OCI-LY7 (cell line): Measurements from ENCODE around the gene UBA6. TPM values are rescaled to one million over a fixed set of nuclear protein-coding genes. Genes with fewer than 3 reads are reported as not detected.
"Not testable (repeated sequence)": the region's sequence is repeated elsewhere in the genome, so short reads cannot be mapped to it uniquely, and the experiment has no call there.

Experiments used
- BruUV-seq: library from RNA; stranded (reverse); fragments of 400-500 nt; replicated peaks from 2 replicates; lab custom pipeline; 2021; lab: Mats Ljungman, UMichigan
- CTCF ChIA-PET: fragments of 300-600 bp; sonication (Branson Sonifier 250); formaldehyde crosslinking; loops from one replicate; lab custom pipeline; 2022; ENCODE audit warnings: antibody characterized with exemption; ENCODE audit not compliant: unreplicated experiment; lab: Charles Lee
- POLR2A ChIA-PET: fragments of 300-600 bp; sonication (Branson Sonifier 250); formaldehyde crosslinking; loops from one replicate; lab custom pipeline; 2022; ENCODE audit warnings: antibody characterized with exemption; lab: Charles Lee
- DNase-seq: peaks from one replicate; pipeline ENCODE4 v3.0.0-alpha.2; 2015; ENCODE audit warnings: low spot score
- H2AFZ ChIP-seq: fragments of 200-600 bp; sonication (generic), shearing (Covaris generic); 2 replicates; pipeline ENCODE4 v1.6.1; 2014; ENCODE audit warnings: mild to moderate bottlenecking, antibody characterized with exemption, low read length, moderate library complexity
- H3K27ac ChIP-seq: fragments of 200-600 bp; sonication (generic); 2 replicates; pipeline ENCODE4 v1.5.1; 2014; ENCODE audit warnings: mixed run types, low read depth, mild to moderate bottlenecking, moderate library complexity, low read length, inconsistent platforms; ENCODE audit not compliant: poor library complexity, severe bottlenecking
- H3K36me3 ChIP-seq: fragments of 200-600 bp; sonication (generic); 2 replicates; pipeline ENCODE4 v1.6.1; 2014; ENCODE audit warnings: mild to moderate bottlenecking, antibody characterized with exemption, low read length, moderate library complexity, mixed read lengths; ENCODE audit not compliant: insufficient read depth
- H3K4me1 ChIP-seq: fragments of 200-600 bp; sonication (generic); 2 replicates; pipeline ENCODE4 v1.5.1; 2014; ENCODE audit warnings: mild to moderate bottlenecking, low read length; ENCODE audit not compliant: insufficient read depth, poor library complexity, severe bottlenecking
- H3K4me2 ChIP-seq: fragments of 200-600 bp; sonication (generic); 2 replicates; pipeline ENCODE4 v1.6.1; 2014; ENCODE audit warnings: mild to moderate bottlenecking, low read length
- H3K4me3 ChIP-seq: fragments of 200-600 bp; sonication (generic); 2 replicates; pipeline ENCODE4 v1.5.1; 2014; ENCODE audit warnings: mild to moderate bottlenecking, low read depth, low read length; ENCODE audit not compliant: poor library complexity, severe bottlenecking
- H3K79me2 ChIP-seq: fragments of 200-600 bp; sonication (generic); 2 replicates; pipeline ENCODE4 v1.6.1; 2016; ENCODE audit warnings: low read depth, mild to moderate bottlenecking, low read length, moderate library complexity, mixed read lengths; ENCODE audit not compliant: insufficient read depth
- H3K9me2 ChIP-seq: fragments of 200-600 bp; sonication (generic); 2 replicates; pipeline ENCODE4 v1.6.1; 2016; ENCODE audit warnings: mild to moderate bottlenecking, low read length, mixed read lengths; ENCODE audit not compliant: insufficient read depth
- H3K9me3 ChIP-seq: fragments of 200-600 bp; sonication (generic); 2 replicates; pipeline ENCODE4 v1.6.1; 2014; ENCODE audit warnings: mild to moderate bottlenecking, mixed run types, low read length, mixed read lengths
- H4K20me1 ChIP-seq: fragments of 200-600 bp; sonication (generic); 2 replicates; pipeline ENCODE4 v1.6.1; 2014; ENCODE audit warnings: mild to moderate bottlenecking, antibody characterized with exemption, low read length, moderate library complexity, mixed read lengths; ENCODE audit not compliant: insufficient read depth
- CTCF ChIP-seq: fragments of 200-600 bp; sonication (generic); conservative IDR thresholded peaks from 2 replicates; pipeline ENCODE4 v1.5.1; 2014; ENCODE audit warnings: mild to moderate bottlenecking, antibody characterized with exemption, low read length, moderate library complexity, mixed read lengths
- EZH2phosphoT487 ChIP-seq: fragments of 200-600 bp; sonication (generic); IDR thresholded peaks from 2 replicates; pipeline ENCODE4 v1.6.1; 2018; ENCODE audit warnings: low read depth, borderline replicate concordance, mild to moderate bottlenecking, mixed run types, antibody characterized with exemption, low read length, moderate library complexity, mixed read lengths
- intact Hi-C: fragments of 100-400 bp; cut with micrococcal nuclease; formaldehyde crosslinking; loops from one replicate; pipeline ENCODE4 v1.10.0; 2022; ENCODE audit not compliant: unreplicated experiment
- total RNA-seq, 2 experiments: library from RNA; depleted of rRNA in 1 of 2; stranded (reverse); fragments of >200 nt in 1 of 2; shearing (Covaris generic) in 1 of 2; gene quantifications; 2 replicates each; pipeline ENCODE4 v1.2.3, GENCODE V29; 2014 to 2022

The UBA6 gene
- total RNA-seq, 2 experiments from 2014 or later, result 40.6 to 92.4 TPM

GRCh38 chr4:67651536-67651935, 49.4 kb downstream of the UBA6 start:
- TF ChIP-seq EZH2phosphoT487, result no peak
- no peak for TF ChIP-seq CTCF
- no peaks in the 10 kb centered on the region for H3K4me1 ChIP-seq
- no peak overlapping the region for H3K4me2 ChIP-seq
- no TSS peak for BruUV-seq
- peaks cover 55% of the 10 kb centered on the region for H3K36me3 ChIP-seq
- H3K4me3 ChIP-seq, result no peak overlapping the region
- H3K9me3 ChIP-seq, result no peaks in the 10 kb centered on the region
- intact Hi-C loops, result no loop called here
- ChIA-PET CTCF (no interaction called here), POLR2A (interaction anchor here (0.7 to 1.2 kb wide), 3 partner anchors 10 to 29 kb away, joined by 3 to 4 read pairs (median 3); no protein-coding TSS in a partner anchor)
- H3K27ac ChIP-seq, result no peak overlapping the region
- H4K20me1 ChIP-seq, result no peaks in the 10 kb centered on the region
- no peak for DNase-seq
- no peaks in the 10 kb centered on the region for H3K79me2 ChIP-seq
- no peaks in the 10 kb centered on the region for H3K9me2 ChIP-seq
- no peak overlapping the region for H2AFZ ChIP-seq

- ChIA-PET CTCF (no interaction called here), POLR2A (interaction anchor here (1.2 kb wide), 1 partner anchor 9 kb away, joined by 3 read pairs; no protein-coding TSS in a partner anchor)
- Histone ChIP-seq H3K9me3 (no peaks in the 10 kb centered on the region), H3K4me2 (no peak overlapping the region), H3K79me2 (no peaks in the 10 kb centered on the region), H3K27ac (no peak overlapping the region), H4K20me1 (no peaks in the 10 kb centered on the region), H3K4me1 (no peaks in the 10 kb centered on the region), H3K36me3 (peaks cover 86% of the 10 kb centered on the region), H3K9me2 (no peaks in the 10 kb centered on the region), H2AFZ (no peak overlapping the region), H3K4me3 (no peak overlapping the region)
- BruUV-seq, result no TSS peak
- no peak for TF ChIP-seq EZH2phosphoT487
- TF ChIP-seq CTCF, result no peak
- no peak for DNase-seq
- intact Hi-C loops, result no loop called here
These were observed 62.8 kb downstream of the UBA6 start for GRCh38 chr4:67638136-67638535.

- POLR2A ChIA-PET, H3K9me2 ChIP-seq, H3K79me2 ChIP-seq, H3K4me1 ChIP-seq, H2AFZ ChIP-seq, H4K20me1 ChIP-seq, H3K4me3 ChIP-seq, H3K4me2 ChIP-seq, BruUV-seq, H3K27ac ChIP-seq, H3K9me3 ChIP-seq, CTCF ChIA-PET, DNase-seq, intact Hi-C loops: not testable (repeated sequence)
- peaks cover 90% of the 10 kb centered on the region for H3K36me3 ChIP-seq
These were observed 64.0 kb downstream of the UBA6 start for GRCh38 chr4:67636978-67637377.
